ENCODE measurements around the gene RFPL2.
"Not testable (repeated sequence)": the region's sequence is repeated elsewhere in the genome, so short reads cannot be mapped to it uniquely, and the experiment has no call there.

Gene RFPL2

DNA sequence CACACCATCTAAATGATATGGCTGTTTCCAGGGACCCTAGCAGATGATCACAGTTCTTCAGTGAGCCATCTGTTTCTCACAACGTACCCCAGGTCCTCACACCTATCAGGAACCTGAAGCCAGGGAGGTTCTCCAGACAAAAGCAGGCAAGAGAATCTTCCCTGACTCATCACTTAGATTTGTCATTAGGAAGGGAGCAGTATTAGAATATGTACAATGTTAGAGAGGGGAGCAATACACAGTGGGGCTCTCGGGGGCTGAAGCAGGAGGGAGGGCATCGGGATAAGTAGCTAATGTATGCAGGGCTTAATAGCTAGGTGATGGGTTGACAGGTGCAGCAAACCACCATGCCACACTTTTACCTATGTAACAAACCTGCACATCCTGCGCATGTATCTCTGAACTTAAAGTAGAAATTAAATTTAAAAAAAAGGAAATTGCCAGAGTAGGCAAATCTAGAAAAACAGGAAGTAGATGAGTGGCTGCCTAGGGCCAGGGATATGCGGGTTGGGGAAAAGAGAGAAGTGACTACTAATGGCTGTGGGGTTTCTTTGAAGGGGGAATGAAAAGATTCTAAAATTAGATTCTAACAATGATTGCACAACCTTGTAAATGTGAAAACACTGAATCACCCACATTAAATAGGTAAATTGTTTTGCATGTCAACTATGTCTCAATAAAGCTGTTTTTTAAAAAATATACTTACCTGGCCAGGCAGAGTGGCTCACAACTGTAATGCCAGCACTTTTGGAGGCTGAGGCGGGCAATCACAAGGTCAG lies 60.2 kb downstream of the RFPL2 start:
- TF ChIP-seq, protein P1, sequence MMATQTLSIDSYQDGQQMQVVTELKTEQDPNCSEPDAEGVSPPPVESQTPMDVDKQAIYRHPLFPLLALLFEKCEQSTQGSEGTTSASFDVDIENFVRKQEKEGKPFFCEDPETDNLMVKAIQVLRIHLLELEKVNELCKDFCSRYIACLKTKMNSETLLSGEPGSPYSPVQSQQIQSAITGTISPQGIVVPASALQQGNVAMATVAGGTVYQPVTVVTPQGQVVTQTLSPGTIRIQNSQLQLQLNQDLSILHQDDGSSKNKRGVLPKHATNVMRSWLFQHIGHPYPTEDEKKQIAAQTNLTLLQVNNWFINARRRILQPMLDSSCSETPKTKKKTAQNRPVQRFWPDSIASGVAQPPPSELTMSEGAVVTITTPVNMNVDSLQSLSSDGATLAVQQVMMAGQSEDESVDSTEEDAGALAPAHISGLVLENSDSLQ (IDR thresholded peaks at IDR 0.05): no peak
- TF ChIP-seq LEF1 (IDR thresholded peaks at IDR 0.05; ENCODE audit: borderline replicate concordance) (no peak), ZNF384 (IDR thresholded peaks at IDR 0.05) (no peak), L3MBTL2 (conservative IDR thresholded peaks at IDR 0.05) (no peak), FOXM1 (IDR thresholded peaks at IDR 0.05; ENCODE audit: borderline replicate concordance) (no peak), BHLHE40 (IDR thresholded peaks at IDR 0.05; ENCODE audit: borderline replicate concordance) (no peak), TARDBP (IDR thresholded peaks at IDR 0.05) (no peak)
- no peak for DNase-seq (ENCODE audit: extremely low spot score)
- POLR2A ChIA-PET: no interaction called here
- CTCF ChIA-PET: interaction anchor here (0.6 kb wide), 1 partner anchor 517 kb away, joined by 3 read pairs; no protein-coding TSS in a partner anchor

DNA sequence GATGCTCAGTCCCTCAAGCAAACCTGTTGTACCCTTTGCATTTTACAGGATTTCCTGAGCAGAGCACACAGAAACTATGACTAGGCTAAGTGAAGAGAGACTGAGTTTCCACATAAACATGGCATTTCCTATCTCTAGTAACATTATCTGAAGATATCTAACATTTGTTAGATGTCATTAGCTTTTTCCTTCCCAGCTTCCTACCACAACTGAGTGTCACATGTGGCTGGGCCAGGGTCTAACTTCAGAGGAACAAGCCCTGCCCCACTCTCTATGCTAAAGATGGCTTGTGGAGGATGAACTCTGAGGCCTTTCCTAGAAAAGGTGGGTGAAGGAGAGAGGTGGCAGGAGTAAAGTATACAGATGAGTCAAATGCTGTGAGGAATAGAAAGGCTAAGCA lies 62.3 kb downstream of the RFPL2 start:
- no peak for DNase-seq (ENCODE audit: extremely low spot score)
- POLR2A ChIA-PET: no interaction called here
- TF ChIP-seq FOXK2 (IDR thresholded peaks at IDR 0.05) (no peak), ARNT (IDR thresholded peaks at IDR 0.05) (no peak), FOXM1 (IDR thresholded peaks at IDR 0.05; ENCODE audit: borderline replicate concordance) (no peak), ZNF384 (IDR thresholded peaks at IDR 0.05) (no peak), ELF4 (IDR thresholded peaks at IDR 0.05) (no peak), TARDBP (IDR thresholded peaks at IDR 0.05) (no peak), HDGF (IDR thresholded peaks at IDR 0.05; ENCODE audit: borderline replicate concordance) (no peak), L3MBTL2 (conservative IDR thresholded peaks at IDR 0.05) (no peak), CTBP1 (IDR thresholded peaks at IDR 0.05; ENCODE audit: borderline replicate concordance) (no peak), LEF1 (IDR thresholded peaks at IDR 0.05; ENCODE audit: borderline replicate concordance) (no peak), SUZ12 (IDR thresholded peaks at IDR 0.05) (no peak), BHLHE40 (IDR thresholded peaks at IDR 0.05; ENCODE audit: borderline replicate concordance) (no peak), NFRKB (IDR thresholded peaks at IDR 0.05) (no peak), FOXA1 (IDR thresholded peaks at IDR 0.05) (no peak), SP1 (IDR thresholded peaks at IDR 0.05) (no peak)
- TF ChIP-seq, protein P1 (IDR thresholded peaks at IDR 0.05): no peak
- CTCF ChIA-PET: no interaction called here

DNA sequence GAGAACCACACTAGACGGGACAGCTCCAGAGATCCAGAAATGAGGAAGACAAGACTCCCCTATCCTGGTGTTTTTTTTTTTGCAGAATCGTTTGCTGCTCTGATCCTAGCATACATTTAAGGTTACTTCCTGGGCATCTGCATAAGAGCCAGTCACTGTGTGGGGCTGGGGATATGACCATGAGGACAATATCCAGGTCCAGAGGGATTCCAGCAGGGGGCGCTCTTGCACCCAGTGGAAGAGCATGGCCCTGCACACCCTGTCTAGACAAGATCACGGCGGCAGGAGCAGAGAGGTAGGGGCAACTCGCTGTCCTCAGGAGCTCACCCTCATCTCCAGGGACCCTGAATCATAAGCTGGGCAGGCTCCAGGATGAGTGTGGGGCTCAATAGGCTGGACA lies 64.2 kb downstream of the RFPL2 start:
- CTCF ChIA-PET; DNase-seq (ENCODE audit: extremely low spot score); POLR2A ChIA-PET: not testable (repeated sequence)
